ENCODE results near the gene MACC1.

DNA sequence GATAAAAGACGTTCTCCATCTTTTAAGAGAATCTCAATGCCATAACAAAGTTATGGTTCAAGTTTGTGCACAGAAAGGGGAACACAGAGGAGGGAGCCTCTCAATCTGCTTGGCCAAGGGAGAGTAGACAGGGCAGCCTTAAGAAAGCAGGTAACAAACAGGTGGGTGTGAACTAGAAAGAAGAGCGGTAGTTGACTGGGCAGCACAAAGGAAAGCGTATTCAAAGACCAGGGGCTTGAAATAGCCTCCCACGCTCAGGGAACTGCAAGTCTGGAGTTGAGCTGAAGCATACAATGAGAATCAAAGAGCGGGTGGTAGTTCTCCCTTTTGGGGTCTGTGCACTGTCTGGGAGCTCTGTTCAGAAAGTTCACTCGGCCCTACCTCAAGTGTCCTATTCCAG is 18.9 kb upstream of the MACC1 start:
- TF ChIP-seq, protein P1, sequence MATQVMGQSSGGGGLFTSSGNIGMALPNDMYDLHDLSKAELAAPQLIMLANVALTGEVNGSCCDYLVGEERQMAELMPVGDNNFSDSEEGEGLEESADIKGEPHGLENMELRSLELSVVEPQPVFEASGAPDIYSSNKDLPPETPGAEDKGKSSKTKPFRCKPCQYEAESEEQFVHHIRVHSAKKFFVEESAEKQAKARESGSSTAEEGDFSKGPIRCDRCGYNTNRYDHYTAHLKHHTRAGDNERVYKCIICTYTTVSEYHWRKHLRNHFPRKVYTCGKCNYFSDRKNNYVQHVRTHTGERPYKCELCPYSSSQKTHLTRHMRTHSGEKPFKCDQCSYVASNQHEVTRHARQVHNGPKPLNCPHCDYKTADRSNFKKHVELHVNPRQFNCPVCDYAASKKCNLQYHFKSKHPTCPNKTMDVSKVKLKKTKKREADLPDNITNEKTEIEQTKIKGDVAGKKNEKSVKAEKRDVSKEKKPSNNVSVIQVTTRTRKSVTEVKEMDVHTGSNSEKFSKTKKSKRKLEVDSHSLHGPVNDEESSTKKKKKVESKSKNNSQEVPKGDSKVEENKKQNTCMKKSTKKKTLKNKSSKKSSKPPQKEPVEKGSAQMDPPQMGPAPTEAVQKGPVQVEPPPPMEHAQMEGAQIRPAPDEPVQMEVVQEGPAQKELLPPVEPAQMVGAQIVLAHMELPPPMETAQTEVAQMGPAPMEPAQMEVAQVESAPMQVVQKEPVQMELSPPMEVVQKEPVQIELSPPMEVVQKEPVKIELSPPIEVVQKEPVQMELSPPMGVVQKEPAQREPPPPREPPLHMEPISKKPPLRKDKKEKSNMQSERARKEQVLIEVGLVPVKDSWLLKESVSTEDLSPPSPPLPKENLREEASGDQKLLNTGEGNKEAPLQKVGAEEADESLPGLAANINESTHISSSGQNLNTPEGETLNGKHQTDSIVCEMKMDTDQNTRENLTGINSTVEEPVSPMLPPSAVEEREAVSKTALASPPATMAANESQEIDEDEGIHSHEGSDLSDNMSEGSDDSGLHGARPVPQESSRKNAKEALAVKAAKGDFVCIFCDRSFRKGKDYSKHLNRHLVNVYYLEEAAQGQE (IDR thresholded peaks at IDR 0.05; ENCODE audit: low read depth, low read length) = no peak
- TF ChIP-seq TCF12 (IDR thresholded peaks at IDR 0.05; ENCODE audit: low read depth, low read length) (no peak), CREB1 (IDR thresholded peaks at IDR 0.05; ENCODE audit: low read depth) (no peak), POLR2A (IDR thresholded peaks at IDR 0.05; ENCODE audit: low read depth, low read length) (no peak)
- TF ChIP-seq, protein P2, sequence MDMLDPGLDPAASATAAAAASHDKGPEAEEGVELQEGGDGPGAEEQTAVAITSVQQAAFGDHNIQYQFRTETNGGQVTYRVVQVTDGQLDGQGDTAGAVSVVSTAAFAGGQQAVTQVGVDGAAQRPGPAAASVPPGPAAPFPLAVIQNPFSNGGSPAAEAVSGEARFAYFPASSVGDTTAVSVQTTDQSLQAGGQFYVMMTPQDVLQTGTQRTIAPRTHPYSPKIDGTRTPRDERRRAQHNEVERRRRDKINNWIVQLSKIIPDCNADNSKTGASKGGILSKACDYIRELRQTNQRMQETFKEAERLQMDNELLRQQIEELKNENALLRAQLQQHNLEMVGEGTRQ (IDR thresholded peaks at IDR 0.05; ENCODE audit: borderline replicate concordance, low read depth, low read length) = no peak
- TF ChIP-seq, protein P3, sequence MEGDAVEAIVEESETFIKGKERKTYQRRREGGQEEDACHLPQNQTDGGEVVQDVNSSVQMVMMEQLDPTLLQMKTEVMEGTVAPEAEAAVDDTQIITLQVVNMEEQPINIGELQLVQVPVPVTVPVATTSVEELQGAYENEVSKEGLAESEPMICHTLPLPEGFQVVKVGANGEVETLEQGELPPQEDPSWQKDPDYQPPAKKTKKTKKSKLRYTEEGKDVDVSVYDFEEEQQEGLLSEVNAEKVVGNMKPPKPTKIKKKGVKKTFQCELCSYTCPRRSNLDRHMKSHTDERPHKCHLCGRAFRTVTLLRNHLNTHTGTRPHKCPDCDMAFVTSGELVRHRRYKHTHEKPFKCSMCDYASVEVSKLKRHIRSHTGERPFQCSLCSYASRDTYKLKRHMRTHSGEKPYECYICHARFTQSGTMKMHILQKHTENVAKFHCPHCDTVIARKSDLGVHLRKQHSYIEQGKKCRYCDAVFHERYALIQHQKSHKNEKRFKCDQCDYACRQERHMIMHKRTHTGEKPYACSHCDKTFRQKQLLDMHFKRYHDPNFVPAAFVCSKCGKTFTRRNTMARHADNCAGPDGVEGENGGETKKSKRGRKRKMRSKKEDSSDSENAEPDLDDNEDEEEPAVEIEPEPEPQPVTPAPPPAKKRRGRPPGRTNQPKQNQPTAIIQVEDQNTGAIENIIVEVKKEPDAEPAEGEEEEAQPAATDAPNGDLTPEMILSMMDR (IDR thresholded peaks at IDR 0.05 in 2 of 3, conservative IDR thresholded peaks at IDR 0.05 in 1 of 3; ENCODE audit: control insufficient read depth in 2 of 3, extremely low read depth in 1 of 3, insufficient read depth in 1 of 3, low read depth in 3 of 3, low read length in 3 of 3) = no peak
- TF ChIP-seq, protein P4, sequence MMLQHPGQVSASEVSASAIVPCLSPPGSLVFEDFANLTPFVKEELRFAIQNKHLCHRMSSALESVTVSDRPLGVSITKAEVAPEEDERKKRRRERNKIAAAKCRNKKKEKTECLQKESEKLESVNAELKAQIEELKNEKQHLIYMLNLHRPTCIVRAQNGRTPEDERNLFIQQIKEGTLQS (IDR thresholded peaks at IDR 0.05; ENCODE audit: borderline replicate concordance, extremely low read depth, low read depth, low read length) = no peak

Measured in GM12878 (cell line).